ENCODE results near the gene FOXF1.

FOXF1 gene

DNA sequence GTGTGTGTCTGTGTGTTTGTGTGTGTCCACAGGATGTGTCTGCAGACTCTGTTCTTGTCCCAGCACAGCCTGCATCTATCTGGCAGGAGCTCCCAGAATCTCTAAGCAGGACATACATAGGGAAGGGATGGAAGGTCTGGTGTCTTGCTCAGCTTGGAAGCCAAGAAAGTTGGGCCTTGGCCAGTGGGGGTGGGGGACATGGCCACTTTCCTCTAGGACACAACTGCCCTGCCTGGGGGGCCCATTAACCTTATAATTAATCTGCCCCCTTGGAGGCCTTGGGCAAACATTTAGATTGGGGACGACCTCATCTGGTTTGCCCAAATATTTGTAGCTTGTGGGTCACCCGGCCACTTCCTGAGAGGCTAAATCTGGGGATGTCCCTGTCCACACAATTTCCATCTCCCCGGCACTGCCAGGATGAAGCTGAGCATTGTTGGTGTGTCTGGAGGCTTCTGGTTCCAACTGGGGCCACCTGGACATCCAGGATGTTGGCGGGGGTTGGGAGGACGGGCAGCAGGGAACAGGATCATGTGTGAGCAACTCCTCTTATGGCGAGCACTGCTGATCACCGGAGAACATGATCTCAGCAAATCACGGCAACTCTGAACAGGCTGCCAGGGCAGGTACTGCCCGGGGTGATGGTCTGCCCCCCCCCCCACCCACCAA is 17.2 kb upstream of the FOXF1 start:
- no peak for DNase-seq

DNA sequence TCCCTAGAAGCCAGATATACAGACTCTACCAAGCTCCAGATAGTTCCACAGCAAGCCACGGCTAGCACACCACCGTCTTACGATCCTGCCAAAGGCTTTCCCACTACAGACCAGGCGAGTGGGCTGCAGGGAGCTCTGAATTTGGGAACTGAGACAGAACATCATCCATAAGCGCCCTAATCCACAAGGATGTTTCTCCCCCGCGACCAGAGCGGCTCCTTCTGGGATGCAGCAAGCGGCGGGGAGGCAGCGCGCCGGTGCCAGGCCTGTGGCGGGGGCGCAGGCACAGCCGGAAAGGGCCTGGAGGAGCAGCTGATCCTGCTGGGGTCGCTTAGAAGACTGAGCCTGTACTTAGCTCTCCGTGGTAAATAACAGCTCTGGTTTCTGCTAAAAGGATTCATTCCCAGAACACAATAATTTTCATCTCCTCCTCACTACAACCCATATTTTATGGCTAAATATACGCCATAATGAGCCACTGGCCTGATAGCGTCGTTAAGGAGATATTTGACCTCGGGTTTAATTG is 16.2 kb upstream of the FOXF1 start:
- DNase-seq = no peak

DNA sequence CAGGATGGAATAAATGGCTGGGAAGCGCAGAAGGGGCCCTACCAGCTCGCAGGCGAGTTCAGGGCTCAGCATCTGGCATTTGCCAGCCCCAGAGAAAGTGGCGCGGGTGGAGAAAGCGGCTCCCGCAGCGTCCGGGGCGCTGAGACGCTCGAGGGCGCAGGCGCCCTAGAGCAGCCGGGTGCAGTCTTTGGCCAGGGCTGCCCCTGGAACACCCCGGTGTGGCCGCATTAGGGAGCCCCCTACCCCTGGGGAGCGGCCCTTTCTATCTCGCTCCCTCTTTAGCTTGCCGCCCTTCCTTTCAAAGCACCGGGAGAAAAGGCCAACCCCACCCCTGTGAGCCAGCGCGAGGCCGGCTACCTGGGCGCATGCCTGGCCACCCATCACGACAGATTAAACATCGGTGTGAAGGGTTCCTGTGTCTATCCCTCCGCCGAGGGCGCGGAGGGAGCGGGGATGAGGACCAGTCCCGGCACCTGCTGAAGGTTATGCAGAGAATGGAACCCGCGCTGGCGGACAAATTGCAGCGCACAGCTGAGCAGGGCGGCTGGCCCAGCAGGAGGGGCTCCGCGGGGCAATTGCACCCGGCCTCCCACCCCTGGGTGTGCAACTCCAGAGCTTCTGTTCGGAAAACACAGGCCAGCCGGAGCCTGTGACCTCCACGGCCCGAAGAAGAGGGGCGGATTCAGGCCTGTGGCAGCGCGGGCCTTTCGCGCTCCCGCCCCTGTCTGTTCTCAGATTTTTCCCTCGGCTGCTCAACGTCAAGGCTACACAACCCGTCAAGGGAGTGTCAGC is 15.6 kb upstream of the FOXF1 start:
- no peak for DNase-seq

DNA sequence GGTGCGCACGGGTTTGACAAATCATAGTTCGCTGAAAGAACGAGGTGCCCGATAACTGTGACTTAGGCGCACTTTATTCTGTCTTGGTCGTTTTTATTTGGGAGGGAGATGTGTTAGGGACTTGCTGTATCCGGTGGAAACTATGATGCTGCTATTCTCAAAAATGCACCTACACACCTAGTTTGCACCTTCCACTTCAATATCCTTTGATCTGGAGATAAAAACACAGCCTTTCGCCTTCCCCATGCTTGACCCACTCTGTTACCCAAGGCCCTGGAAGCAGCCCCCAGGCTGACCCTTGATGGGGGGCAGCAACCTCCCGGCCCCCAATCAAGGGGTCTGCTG is 15.0 kb upstream of the FOXF1 start:
- no peak for DNase-seq

DNA sequence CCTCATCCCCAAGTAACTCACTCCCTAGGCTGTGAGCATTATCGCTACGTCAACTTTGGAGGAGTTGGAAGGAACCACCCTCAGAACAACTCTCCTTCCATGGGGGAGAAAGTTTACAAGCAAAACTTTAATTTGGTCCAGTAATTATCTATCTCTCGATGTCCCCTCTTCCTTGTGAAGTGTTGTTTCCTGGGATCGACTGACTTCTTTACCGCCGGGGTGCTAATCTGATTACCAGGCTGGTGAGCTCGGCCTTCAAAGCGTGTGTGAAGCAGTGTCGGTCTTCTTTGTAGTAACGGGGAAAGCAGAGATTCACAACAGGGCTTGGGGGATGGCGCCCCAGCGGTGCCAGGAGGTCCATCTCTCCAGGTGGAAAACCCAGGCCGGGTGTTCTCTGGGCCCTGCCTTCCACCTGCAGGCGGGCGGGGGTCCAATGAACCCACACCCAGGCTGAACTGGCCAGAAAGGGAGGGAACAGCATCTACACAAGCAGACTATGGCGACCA is 14.5 kb upstream of the FOXF1 start:
- DNase-seq = no peak

DNA sequence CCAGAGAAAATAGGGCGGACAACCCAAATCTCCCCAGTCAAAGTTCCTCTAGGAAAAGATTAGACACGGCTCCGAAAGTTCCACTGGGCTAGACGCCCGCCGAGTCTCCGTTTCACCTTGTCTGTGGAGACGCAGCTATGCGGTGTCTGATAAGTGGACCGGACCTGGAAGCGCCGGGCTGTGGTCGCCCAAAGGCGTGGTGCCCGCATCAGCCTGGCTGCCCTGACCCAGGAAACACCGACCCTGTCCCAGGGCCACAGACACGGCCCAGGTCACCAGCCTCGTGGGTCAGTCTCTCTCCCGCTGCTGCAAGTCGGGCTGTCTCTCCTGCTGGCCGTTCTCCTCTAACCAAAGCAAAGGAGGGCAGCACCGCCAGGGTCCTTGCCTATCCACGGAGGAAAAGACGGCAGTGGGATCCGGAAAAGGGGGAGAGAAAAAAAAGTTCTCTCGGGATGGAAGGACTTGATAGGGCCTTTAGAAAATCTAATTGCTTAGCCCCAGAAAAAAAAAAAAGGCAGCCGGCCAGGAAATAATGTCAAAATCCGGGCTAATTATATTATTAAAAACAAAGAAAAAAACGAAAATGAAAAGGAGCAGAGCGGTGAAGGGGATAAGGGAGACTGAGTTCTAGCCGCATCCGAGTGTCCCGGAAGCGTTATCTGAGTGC is 13.9 kb upstream of the FOXF1 start:
- no peak for DNase-seq

DNA sequence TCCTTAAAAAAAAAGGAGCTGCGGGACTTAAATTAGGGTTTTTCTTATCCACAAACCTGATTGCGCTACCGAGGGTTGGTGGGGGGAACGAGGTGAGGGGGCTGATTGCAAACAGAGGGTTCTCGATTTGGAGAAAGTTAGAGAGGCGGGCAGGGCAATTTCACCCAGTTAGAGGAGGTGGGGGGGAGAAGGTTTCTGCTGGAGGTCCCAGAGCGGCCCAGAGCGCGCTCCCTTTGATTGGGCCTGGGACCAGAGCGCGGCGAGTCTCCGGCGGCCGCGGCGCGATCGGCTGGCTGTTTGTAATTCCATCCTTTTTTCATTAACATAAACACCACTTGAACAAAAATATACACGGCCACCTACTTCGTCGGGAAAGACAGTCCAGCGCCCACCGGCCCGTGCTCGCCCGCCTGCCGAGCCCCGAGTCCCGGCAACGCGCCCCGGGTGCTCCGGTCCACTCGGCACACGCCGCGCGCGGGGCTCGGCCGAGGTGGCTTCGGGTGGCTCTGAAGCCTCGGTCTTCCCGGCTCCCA is 13.3 kb upstream of the FOXF1 start:
- no peak for DNase-seq

DNA sequence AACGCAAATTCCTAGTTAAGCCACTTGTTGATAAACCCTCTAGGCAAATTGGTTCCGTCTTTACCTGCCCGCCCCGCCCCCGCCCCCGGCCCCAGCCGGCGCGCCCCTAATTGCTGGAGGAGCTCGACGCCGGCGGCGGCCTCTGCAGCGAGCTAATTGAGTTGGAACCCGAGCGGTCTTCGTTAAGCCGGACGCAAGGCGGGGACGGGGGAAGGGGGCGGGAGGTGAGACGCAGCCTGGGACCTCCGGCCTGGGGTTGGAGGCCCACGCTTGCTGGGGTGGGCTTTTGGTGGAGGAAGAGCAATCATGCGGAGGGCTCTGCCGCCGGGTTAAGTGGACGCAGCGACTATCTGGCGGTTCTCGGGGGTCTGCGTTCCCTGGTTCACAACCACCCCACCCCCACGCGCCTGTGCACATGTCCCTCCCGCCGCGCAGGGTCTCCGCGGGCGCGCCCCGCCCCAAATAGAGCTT is 12.7 kb upstream of the FOXF1 start:
- no peak for DNase-seq

GRCh38 chr16:86498155-86498670 is 12.1 kb upstream of the FOXF1 start:
- DNase-seq = no peak

DNA sequence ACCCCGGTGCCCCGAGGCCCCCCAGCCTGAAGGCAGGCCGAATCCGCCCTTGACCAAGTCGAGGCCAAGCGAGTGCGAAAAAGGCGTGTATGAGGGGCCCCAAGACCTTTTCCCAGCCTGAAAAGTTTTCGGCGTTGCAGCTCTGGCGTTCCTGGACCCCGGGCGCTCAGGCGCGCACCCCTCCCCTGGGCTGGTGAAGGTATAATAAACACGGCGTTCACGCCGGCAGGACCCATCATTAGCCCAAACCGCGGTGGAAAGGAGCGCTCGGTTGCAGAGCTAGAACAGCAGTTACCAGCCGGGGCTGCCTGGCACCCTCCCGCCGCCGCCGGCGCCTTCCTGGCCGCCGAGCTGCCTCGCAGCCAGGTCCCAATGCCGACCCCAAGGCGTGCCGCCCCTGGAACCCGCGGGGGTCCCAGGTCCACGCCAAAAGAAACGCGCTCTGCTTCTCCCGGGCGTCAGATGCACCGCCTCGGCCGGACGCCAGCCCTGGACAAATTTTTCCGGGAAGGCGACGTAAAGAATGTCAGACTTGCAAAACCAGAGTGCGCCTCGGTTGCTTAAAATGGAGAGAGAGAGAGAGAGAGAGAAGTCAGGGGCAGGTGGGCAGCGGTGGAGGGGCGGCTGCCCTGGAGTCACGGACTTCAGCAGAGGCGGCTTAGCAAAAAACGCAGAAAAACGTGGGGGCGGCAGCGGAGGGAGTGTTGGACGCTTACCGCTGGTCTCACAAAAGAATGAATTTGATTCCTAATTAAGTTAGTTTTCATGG is 11.5 kb upstream of the FOXF1 start:
- no peak for DNase-seq

GRCh38 chr16:86499440-86499786 is 10.9 kb upstream of the FOXF1 start:
- no peak for DNase-seq

GRCh38 chr16:86499889-86500707 is 10.2 kb upstream of the FOXF1 start:
- no peak for DNase-seq

GRCh38 chr16:86500708-86501510 is 9.4 kb upstream of the FOXF1 start:
- DNase-seq = no peak

DNA sequence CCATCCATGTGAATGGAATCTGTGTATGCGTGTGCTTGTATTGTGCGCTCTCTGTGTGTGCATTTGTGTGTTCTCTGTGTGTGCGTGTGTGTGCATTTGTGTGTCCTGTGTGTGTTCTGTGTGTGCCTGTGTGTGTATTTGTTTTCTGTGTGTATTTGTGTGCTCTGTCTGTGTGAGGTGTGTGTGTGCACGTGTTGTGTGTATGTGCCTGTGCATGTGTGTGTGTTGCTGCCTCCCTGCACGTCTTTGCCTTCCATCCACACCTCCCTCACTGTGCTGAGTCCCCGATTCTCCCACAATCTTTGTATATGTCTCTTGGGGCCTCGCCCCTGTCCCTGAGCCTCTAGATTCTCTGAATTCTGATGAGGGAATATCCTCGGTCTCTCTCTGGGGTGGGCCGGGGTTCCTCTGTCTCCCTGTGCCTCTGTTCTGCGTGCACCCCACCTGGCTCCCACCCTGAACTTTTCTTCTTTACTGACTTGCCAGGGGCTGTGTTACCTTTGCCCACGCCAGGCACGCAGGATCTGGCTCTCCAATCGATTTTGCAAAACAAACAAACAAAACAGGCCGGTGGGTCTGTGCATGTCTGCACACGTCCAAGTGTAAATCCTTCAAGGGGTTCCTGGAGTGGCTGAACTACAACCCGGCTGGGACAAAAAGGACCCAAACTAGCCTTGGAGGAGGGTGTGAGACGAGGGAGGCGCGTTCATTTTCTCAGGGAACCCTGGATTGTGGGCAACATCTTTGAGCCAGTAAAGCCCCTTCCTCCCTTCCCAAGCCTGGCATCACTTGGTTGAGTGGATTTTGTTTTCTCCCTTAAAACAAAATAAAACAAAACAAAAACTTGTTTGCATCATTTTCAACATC is 8.1 kb upstream of the FOXF1 start:
- DNase-seq = no peak

- no peak for DNase-seq
Measured at GRCh38 chr16:86502856-86503748, 7.2 kb upstream of the FOXF1 start.

- DNase-seq = no peak
Measured at GRCh38 chr16:86503830-86504229, 6.5 kb upstream of the FOXF1 start.

- no peak for DNase-seq
Measured at GRCh38 chr16:86504315-86505184, 5.8 kb upstream of the FOXF1 start.

Measured in midbrain (tissue), 1 donor.